Heart left ventricle (tissue), 16 donors: ENCODE measurements around the gene OCIAD1. TPM values are rescaled to one million over a fixed set of nuclear protein-coding genes. Genes with fewer than 3 reads are reported as not detected.

ENCODE experiments used
- ATAC-seq, 4 donors: fragments of 200-7000 bp; cut with Tn5 transposase; one replicate each; pipeline ENCODE4 v1.9.1; 2020 to 2022; ENCODE audit warnings: moderate library complexity in 4 of 4, mild to moderate bottlenecking in 3 of 4, moderate number of reproducible peaks in 1 of 4
- DNase-seq, 5 donors: peaks; one replicate each; pipeline ENCODE4 v3.0.0-alpha.2; 2020
- H3K27ac ChIP-seq, 12 donors: fragments of 200-600 bp; sonication (generic) in 4 of 12; one replicate each; pipeline versions ENCODE4 v1.5.0 to v1.8.0; 2016 to 2022; ENCODE audit warnings: mild to moderate bottlenecking in 2 of 12
- H3K27me3 ChIP-seq, 9 donors: fragments of 200-600 bp; sonication (generic) in 2 of 9; one replicate each; pipeline versions ENCODE4 v1.5.1 to v1.8.0; 2016 to 2022; ENCODE audit warnings: mild to moderate bottlenecking in 3 of 9
- H3K36me3 ChIP-seq, 9 donors: fragments of 200-600 bp; sonication (generic) in 2 of 9; one replicate each; pipeline versions ENCODE4 v1.5.0 to v1.8.0; 2018 to 2022; ENCODE audit warnings: mild to moderate bottlenecking in 2 of 9
- H3K4me1 ChIP-seq, 12 donors: fragments of 200-600 bp; sonication (generic) in 4 of 12; one replicate each; pipeline versions ENCODE4 v1.5.0 to v1.8.0; 2016 to 2022; ENCODE audit warnings: mild to moderate bottlenecking in 3 of 12
- H3K4me3 ChIP-seq, 12 donors: fragments of 200-600 bp; sonication (generic) in 4 of 12; one replicate each; pipeline versions ENCODE4 v1.5.0 to v1.8.0; 2017 to 2022; ENCODE audit warnings: mild to moderate bottlenecking in 9 of 12, moderate library complexity in 4 of 12
- H3K9me3 ChIP-seq, 12 donors: fragments of 200-600 bp; sonication (generic) in 4 of 12; one replicate each; pipeline versions ENCODE4 v1.5.0 to v1.8.0; 2016 to 2022; ENCODE audit warnings: mild to moderate bottlenecking in 1 of 12
- CTCF ChIP-seq, 12 donors: fragments of 200-600 bp; sonication (generic) in 4 of 12; IDR thresholded peaks; one replicate each; pipeline versions ENCODE4 v1.5.0 to v1.8.0; 2018 to 2022; ENCODE audit warnings: antibody characterized with exemption in 12 of 12, mild to moderate bottlenecking in 5 of 12
- POLR2A ChIP-seq, 2 donors: fragments of 450-650 bp; IDR thresholded peaks; one replicate each; pipeline ENCODE4 v1.6.1; 2017; ENCODE audit warnings: antibody characterized with exemption in 2 of 2, mild to moderate bottlenecking in 2 of 2, moderate library complexity in 2 of 2
- WGBS, 4 donors: extraction: QIAGEN DNeasy Blood & Tissue Kit in 2 of 4; methylation state at CpG; one replicate each; pipeline versions ENCODE4 v1.1.5 to v1.1.7; 2013 to 2018; 5-methylcytosine and 5-hydroxymethylcytosine counted together
- intact Hi-C, 10 donors: fragments of 100-400 bp; cut with DNase I; formaldehyde crosslinking; loops; one replicate each; pipeline versions ENCODE4 v1.11.1 to v1.14.2; 2022
- polyA plus RNA-seq, 2 donors: library from polyadenylated mRNA; stranded (reverse); fragments of 200-250 nt; gene quantifications; one replicate each; pipeline ENCODE4 v1.2.3, GENCODE V29; 2013
- total RNA-seq, 9 donors: library from RNA; depleted of rRNA in 2 of 9; stranded (reverse); fragments of >200 nt in 2 of 9; fragmentation: NEBNext Ultra II Directional in 3 of 9; extraction: Animal tissue kit (Norgen Biotek cat#: 25700) in 3 of 9; gene quantifications; one replicate each; pipeline versions ENCODE4 v1.1.0 to v1.2.4, GENCODE V29; 2016 to 2023
- donor health status: ischemic (EF 13 %, LVEDD 7.1; RV severe dilation, severe dysfunction).
- donor health status: healthy with polysubstance abuse.
- donor health status: DM: no; HTN: yes; CAD: no.
- donor health status: DM: no; HTN: no; CAD: no.
- donor health status: ischemic (EF 25% LVEDD 6.9; RV normal size, moderate dysfunction).
- donor health status: ischemic (EF 25% LVEDD 5.7; RV mildly dilated, moderate dysfunction).
- donor health status: healthy.
- donor health status: DM: yes; HTN: yes; CAD: no.
- donor health status: ischemic (EF 35%, LVEDD 5.7; RV mildly dilated, moderate dysfunction).
- donor health status: nonischemic (EF 11% LVEDD 7.7; RV severe dilation, severe dysfunction).
- donor health status: DM: yes; HTN: yes; CAD: no.
- donor health status: PGD.
- donor health status: ischemic (EF 29% LVEDD 5.4; RV normal size, mild dysfunction).
- donor health status: nonischemic (EF 23%, LVEDD 6.1; RV moderate dilation, normal function).

Gene OCIAD1
- total and polyA plus RNA-seq, 11 donors, result 102 to 175 (median 133) TPM

- WGBS, 4 donors, result 81 to 83% (median 81%) methylated on average over 9 of the region's 9 CpGs
Measured at GRCh38 chr4:48905363-48906015, 74.6 kb downstream of the OCIAD1 start.

GRCh38 chr4:48906206-48907173 lies 75.6 kb downstream of the OCIAD1 start, which contains the start of gene OCIAD2:
Gene OCIAD2, minus strand, starts transcription at chr4:48906774. Its CDS starts 2,225 bp downstream, at chr4:48904549.
- ATAC-seq, result peak; percentile 51 to 89 (median 80)
- H3K4me1 ChIP-seq, result peaks cover 0 to 18% (median 4%) of the 10 kb centered on the region in 12 donors
- no peaks in the 10 kb centered on the region for H3K27me3 ChIP-seq
- H3K36me3 ChIP-seq, result peaks cover 0 to 9% (median 0%) of the 10 kb centered on the region in 9 donors
- peak; percentile 64 to 76 (median 71) for DNase-seq
- WGBS, 4 donors, result 8 to 19% (median 13%) methylated on average over 28 to 65 of the region's 65 CpGs
- TF ChIP-seq POLR2A (IDR thresholded peaks at IDR 0.05) (no peak), CTCF (IDR thresholded peaks at IDR 0.05) (peak in 5 of 12 donors; percentile 10 to 42 (median 21))
- intact Hi-C loops, result loop anchor here in 2 of 10 donors (5.0 to 10.0 kb wide), 3 partner anchors 48 to 129 kb away; partner anchors contain the start of gene FRYL (in 1 of the 2)
- peak within 1 kb of the TSS; percentile 56 to 84 (median 70) for H3K4me3 ChIP-seq
- no peaks in the 10 kb centered on the region for H3K9me3 ChIP-seq
- peak within 1 kb of the TSS in 11 of 12 donors; percentile 24 to 78 (median 48) for H3K27ac ChIP-seq

More at GRCh38 chr4:48905363-48906015, 74.6 kb downstream of the OCIAD1 start:
- intact Hi-C loops, result loop anchor here in 2 of 10 donors (5.0 to 10.0 kb wide), 3 partner anchors 49 to 128 kb away; partner anchors contain the start of gene FRYL (in 1 of the 2)
- Histone ChIP-seq H3K4me1 (peaks cover 0 to 18% (median 4%) of the 10 kb centered on the region in 12 donors), H3K27ac (no peak overlapping the region), H3K9me3 (no peaks in the 10 kb centered on the region), H3K4me3 (peak overlapping the region in 9 of 12 donors; percentile 62 to 84 (median 71)), H3K27me3 (no peaks in the 10 kb centered on the region), H3K36me3 (peaks cover 0 to 15% (median 0%) of the 10 kb centered on the region in 9 donors)
- ATAC-seq, result no peak
- no peak for DNase-seq
- TF ChIP-seq POLR2A (IDR thresholded peaks at IDR 0.05) (no peak), CTCF (IDR thresholded peaks at IDR 0.05) (no peak)

- DNase-seq (no peak), ATAC-seq (no peak)
- intact Hi-C loops, result loop anchor here in 2 of 10 donors (5.0 to 10.0 kb wide), 3 partner anchors 47 to 131 kb away; partner anchors contain the start of gene FRYL (in 1 of the 2)
- peaks cover 0 to 18% (median 4%) of the 10 kb centered on the region in 12 donors for H3K4me1 ChIP-seq
- TF ChIP-seq POLR2A (IDR thresholded peaks at IDR 0.05) (no peak), CTCF (IDR thresholded peaks at IDR 0.05) (no peak)
- 87 to 92% (median 90%) methylated on average over 7 of the region's 7 CpGs for WGBS, 4 donors
- H3K27me3 ChIP-seq, result no peaks in the 10 kb centered on the region
- H3K4me3 ChIP-seq, result no peak overlapping the region
- no peaks in the 10 kb centered on the region for H3K9me3 ChIP-seq
- H3K36me3 ChIP-seq, result peaks cover 0 to 9% (median 0%) of the 10 kb centered on the region in 9 donors
- H3K27ac ChIP-seq, result no peak overlapping the region
Measured at GRCh38 chr4:48907706-48908477, 77.0 kb downstream of the OCIAD1 start.
